Measurements from ENCODE around the gene SOCS4.
"Not testable (repeated sequence)": the region's sequence is repeated elsewhere in the genome, so short reads cannot be mapped to it uniquely, and the experiment has no call there.

SOCS4 gene

DNA sequence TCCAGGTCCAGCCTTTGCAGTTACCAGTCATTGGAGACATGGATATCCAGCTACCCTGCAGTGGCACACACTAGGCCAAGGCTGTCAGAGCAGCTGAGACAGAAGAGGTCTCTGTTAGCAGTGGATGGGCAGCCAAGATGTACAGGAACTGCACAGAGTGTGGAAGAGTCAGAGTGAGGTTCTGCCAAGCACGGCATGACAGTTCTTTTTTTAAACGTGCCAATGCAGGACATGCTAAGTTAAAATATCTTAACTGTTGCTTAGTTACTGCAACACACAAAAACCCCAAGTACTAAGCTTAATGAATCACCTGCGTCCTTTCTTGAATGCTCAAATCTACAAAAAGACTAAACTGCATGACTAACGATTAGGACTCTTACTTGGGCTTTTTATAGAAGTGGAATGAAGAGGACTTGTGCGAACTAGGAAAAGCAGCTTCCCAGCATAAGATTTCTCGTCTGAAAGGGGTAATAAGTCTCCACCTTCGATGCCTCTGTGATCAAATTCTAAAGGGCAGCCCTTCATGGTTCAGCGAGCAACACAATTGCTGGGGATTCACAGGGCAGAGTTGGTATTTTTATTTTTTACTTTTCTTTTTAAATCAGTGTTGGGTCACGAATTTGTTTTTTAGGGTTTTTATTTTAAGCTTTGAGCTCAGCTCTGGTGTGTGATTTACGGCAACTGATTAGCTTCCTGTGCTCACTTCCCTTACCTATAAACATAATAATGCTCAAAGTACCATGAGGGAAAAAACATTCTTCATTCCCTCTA lies 45.0 kb downstream of the SOCS4 start:
- peaks cover 0 to 32% (median 14%) of the 10 kb centered on the region in 4 donors for H3K4me1 ChIP-seq
- H3K27me3 ChIP-seq, result no peaks in the 10 kb centered on the region
- peak overlapping the region; percentile 61 to 69 for H3K27ac ChIP-seq
- no peak for TF ChIP-seq CTCF (IDR thresholded peaks at IDR 0.05)
- intact Hi-C loops (cut with DNase I; ENCODE audit: low total_unique reads), result no loop called here
- no peak for DNase-seq
- peaks cover 0 to 12% (median 0%) of the 10 kb centered on the region in 3 donors for H3K36me3 ChIP-seq
- peak overlapping the region; percentile 0 to 12 for H3K4me3 ChIP-seq
- no peaks in the 10 kb centered on the region for H3K9me3 ChIP-seq

GRCh38 chr14:55073856-55074255 lies 46.8 kb downstream of the SOCS4 start:
- DNase-seq, result no peak
- no peaks in the 10 kb centered on the region for H3K27me3 ChIP-seq
- H3K27ac ChIP-seq, result no peak overlapping the region
- H3K4me1 ChIP-seq, result peaks cover 0 to 32% (median 14%) of the 10 kb centered on the region in 4 donors
- TF ChIP-seq CTCF (IDR thresholded peaks at IDR 0.05), result no peak
- no peak overlapping the region for H3K4me3 ChIP-seq
- intact Hi-C loops (cut with DNase I; ENCODE audit: low total_unique reads), result no loop called here
- no peaks in the 10 kb centered on the region for H3K36me3 ChIP-seq
- H3K9me3 ChIP-seq, result no peaks in the 10 kb centered on the region

DNA sequence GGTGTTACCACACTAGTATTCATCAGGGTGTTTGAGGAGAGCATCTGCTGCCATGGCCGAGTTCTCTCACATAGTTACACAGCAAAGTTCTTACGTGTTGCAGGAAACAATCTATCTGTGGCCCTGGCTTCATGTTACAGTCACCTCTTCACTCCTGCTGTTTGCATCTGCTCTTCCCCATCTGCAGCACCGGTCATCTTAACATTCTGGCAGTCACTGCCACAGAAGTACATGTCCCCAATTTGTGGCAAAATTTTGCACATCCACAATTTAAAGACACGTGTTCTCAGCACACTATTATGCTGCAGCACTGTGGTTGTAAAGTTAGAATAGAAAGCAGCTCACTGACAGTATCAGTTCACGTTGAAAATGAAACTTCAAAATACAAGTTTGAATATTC lies 47.6 kb downstream of the SOCS4 start:
- Histone ChIP-seq H3K27me3 (no peaks in the 10 kb centered on the region), H3K4me1 (peaks cover 0 to 32% (median 14%) of the 10 kb centered on the region in 4 donors), H3K36me3 (no peaks in the 10 kb centered on the region), H3K4me3 (no peak overlapping the region), H3K27ac (no peak overlapping the region), H3K9me3 (no peaks in the 10 kb centered on the region)
- intact Hi-C loops (cut with DNase I; ENCODE audit: low total_unique reads), result no loop called here
- no peak for DNase-seq
- no peak for TF ChIP-seq CTCF (IDR thresholded peaks at IDR 0.05)

GRCh38 chr14:55075628-55076175 lies 48.7 kb downstream of the SOCS4 start:
- Histone ChIP-seq H3K36me3 (no peaks in the 10 kb centered on the region), H3K9me3 (no peaks in the 10 kb centered on the region), H3K4me3 (no peak overlapping the region), H3K27ac (no peak overlapping the region), H3K27me3 (no peaks in the 10 kb centered on the region), H3K4me1 (peaks cover 0 to 24% (median 14%) of the 10 kb centered on the region in 4 donors)
- intact Hi-C loops (cut with DNase I; ENCODE audit: low total_unique reads), result no loop called here
- no peak for DNase-seq
- TF ChIP-seq CTCF (IDR thresholded peaks at IDR 0.05), result no peak

- DNase-seq, result no peak
- H3K4me3 ChIP-seq, result no peak overlapping the region
- H3K4me1 ChIP-seq, result peaks cover 0 to 8% (median 4%) of the 10 kb centered on the region in 4 donors
- no peaks in the 10 kb centered on the region for H3K36me3 ChIP-seq
- H3K9me3 ChIP-seq, result no peaks in the 10 kb centered on the region
- intact Hi-C loops (cut with DNase I; ENCODE audit: low total_unique reads), result no loop called here
- TF ChIP-seq CTCF (IDR thresholded peaks at IDR 0.05), result no peak
- no peak overlapping the region for H3K27ac ChIP-seq
- no peaks in the 10 kb centered on the region for H3K27me3 ChIP-seq
Observed at GRCh38 chr14:55077170-55078151, 50.4 kb downstream of the SOCS4 start.

DNA sequence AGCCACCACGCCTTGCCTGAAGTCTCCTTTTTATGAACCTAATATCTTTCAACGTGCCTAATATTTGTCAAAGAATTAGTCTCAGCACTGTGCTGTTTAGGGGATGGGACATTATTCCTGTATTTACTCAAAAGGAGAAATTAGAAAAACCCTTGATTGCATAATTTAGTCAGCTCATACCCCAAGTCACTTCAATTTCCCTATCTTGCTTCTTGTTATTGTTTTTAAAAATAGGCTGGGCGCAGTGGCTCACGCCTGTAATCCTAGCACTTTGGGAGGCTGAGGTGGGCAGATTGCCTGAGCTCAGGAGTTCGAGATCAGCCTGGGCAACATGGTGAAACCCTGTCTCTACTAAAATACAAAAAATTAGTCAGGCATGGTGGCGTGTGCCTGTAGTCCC lies 52.9 kb downstream of the SOCS4 start:
- H3K4me1 ChIP-seq; H3K36me3 ChIP-seq; DNase-seq; H3K9me3 ChIP-seq; intact Hi-C loops (cut with DNase I; ENCODE audit: low total_unique reads); H3K4me3 ChIP-seq; H3K27me3 ChIP-seq; H3K27ac ChIP-seq: not testable (repeated sequence)

All from tibial artery (tissue), 4 donors.